ENCODE data around the gene LRP8.
A peak's percentile ranks its signal among the peaks of the same experiment; 100 is the strongest.
"Not testable (repeated sequence)": the region's sequence is repeated elsewhere in the genome, so short reads cannot be mapped to it uniquely, and the experiment has no call there.

Gene LRP8

DNA sequence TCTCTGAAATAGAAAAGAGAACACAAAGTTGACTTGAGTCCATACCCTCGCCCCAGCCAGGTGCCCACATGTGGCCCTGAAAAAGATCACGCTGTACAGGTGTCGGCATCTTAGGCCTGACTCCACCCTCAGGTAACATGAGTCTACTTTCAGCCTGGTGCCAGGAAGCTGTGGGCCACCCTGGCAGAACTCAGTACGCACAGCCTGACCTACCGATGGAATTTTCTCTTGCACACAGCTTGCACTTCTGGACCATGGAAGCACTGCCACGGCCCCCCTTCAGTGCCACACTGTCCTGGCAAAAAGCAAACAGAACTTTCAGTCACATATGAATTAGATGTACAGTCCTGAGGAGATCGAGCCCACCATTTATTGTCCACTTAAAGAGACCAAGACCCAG is 109.7 kb downstream of the LRP8 start:
- no peak for DNase-seq (ENCODE audit: low read depth in 3 of 3)

DNA sequence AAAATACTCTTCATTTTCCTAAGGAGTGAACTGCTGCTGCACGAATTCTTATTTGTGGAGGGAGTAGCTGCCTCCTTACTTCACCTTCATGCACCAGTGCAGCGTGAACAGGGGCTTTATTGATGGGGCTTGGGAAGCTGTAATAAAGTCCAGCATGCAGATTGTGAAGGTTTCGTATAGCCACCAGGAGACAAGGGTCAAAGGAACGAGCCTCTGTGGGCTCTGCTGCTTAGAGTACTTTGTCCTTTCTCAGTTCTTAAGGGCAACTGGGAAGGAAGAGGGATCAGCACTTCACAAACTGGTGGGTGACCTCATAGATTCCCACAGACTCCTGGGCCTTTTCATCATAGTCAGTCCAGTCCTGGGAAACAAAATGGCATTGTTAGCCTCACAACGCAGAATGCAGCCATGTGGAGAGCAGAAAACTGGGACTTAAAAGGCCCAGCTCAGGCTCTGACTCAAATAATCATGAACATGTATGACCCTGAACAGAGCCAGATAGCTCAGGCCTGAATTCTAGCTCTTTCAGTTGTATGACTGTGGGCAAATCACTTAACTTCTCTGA is 113.4 kb downstream of the LRP8 start:
- no peak for DNase-seq (ENCODE audit: low read depth in 3 of 3)

DNA sequence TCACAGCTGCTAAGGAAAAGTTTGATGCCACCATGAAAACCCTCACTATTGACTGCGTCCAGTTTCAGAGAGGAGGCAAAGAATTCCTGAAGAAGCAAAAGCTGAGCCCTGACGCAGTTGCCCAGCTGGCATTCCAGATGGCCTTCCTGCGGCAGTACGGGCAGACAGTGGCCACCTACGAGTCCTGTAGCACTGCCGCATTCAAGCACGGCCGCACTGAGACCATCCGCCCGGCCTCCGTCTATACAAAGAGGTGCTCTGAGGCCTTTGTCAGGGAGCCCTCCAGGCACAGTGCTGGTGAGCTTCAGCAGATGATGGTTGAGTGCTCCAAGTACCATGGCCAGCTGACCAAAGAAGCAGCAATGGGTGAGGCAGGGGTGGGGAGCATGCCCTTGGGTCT is 116.9 kb downstream of the LRP8 start:
- no peak for DNase-seq (ENCODE audit: low read depth in 3 of 3)

DNA sequence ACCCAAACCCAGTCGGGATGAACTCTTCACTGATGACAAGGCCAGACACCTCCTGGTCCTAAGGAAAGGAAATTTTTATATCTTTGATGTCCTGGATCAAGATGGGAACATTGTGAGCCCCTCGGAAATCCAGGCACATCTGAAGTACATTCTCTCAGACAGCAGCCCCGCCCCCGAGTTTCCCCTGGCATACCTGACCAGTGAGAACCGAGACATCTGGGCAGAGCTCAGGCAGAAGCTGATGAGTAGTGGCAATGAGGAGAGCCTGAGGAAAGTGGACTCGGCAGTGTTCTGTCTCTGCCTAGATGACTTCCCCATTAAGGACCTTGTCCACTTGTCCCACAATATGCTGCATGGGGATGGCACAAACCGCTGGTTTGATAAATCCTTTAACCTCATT is 117.5 kb downstream of the LRP8 start:
- DNase-seq (ENCODE audit: low read depth in 3 of 3): no peak

DNA sequence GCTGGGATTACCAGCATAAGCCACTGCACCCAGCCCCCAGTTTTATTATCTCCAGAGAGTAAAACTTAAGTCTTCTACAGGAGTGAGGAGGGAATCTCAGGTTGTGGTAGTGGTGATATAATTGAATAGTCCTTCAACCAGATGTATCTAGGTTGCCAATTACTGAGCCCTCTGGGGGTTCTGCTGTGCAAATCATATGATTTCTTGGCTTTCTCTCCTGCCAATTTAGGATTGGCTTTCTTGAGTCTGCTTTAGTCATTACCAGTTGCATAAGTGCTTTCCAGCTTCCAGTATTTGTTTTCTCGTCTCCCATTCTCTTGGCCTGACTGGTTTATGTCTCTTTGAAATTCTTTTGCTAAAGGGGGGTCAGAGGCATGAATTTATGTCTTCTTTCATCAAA is 120.1 kb downstream of the LRP8 start:
- DNase-seq (ENCODE audit: low read depth in 3 of 3): no peak

DNA sequence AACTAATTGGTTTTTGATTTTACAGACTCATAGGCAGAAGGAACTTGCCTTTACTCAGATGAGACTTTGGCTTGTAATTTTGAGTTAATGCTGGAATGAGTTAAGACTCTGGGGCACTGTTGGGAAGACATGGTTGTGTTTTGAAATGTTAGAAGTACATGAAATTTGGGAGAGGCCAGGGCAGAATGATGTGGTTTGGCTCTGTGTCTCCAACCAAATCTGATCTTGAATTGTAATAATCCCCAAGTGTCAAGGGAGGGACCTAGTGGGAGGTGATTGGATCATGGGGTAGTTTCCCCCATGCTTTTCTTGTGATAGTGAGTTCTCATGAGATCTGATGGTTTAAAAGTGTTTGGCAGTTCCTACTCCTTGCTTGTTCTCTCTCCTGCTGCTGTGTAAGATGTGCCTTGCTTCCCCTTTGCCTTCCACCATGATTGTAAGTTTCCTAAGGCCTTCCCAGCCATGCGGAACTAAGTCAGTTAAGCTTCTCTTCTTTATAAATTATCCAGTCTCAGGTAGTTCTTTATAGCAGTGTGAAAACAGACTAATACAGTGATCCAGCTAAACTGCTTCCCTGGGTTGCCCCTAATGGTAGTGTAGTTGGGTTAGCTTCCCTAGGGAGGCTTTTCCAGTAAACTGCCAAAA is 121.0 kb downstream of the LRP8 start:
- DNase-seq (ENCODE audit: low read depth in 3 of 3): no peak

DNA sequence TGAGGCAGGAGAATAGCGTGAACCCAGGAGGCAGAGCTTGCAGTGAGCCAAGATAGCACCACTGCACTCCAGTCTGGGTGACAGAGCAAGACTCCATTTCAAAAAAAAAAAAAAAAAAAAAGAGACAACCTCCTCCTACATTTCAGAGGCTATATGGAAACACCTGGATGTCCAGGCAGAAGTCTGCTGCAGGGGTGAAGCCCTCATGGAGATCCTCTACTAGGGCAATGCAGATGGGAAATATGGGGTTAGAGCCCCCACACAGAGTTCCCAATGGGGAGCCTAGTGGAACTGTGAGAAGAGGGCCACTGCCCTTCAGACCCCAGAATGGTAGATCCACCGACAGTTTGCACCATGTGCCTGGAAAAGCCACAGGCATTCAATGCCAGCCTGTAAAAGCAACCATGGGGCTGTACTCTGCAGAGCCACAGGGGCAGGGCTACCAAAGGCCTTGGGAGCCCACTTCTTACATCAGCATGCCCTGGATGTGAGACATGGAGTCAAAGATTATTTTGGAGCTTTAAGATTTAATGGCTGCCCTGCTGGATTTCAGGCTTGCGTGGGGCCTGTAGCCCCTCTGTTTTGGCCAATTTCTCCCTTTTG is 121.7 kb downstream of the LRP8 start:
- DNase-seq (ENCODE audit: low read depth in 3 of 3): not testable (repeated sequence)

DNA sequence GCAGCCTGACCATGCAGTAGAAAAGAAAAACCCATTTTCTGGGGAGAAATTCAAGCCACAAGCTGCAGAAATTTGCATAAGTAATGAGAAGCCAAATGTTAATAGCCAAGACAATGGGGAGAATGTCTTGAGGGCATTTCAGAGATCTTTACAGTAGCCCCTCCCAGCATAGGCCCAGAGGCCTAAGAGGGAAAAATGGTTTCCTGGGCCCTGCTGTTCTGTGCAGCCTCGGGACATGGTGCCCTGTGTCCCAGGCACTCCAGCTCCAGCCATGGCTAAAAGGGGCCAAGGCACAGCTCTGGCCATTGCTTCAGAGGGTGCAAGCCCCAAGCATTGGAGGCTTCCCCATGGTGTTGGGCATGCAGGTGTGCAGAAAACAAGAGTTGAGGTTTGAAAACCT is 122.4 kb downstream of the LRP8 start:
- DNase-seq (ENCODE audit: low read depth in 3 of 3): not testable (repeated sequence)

DNA sequence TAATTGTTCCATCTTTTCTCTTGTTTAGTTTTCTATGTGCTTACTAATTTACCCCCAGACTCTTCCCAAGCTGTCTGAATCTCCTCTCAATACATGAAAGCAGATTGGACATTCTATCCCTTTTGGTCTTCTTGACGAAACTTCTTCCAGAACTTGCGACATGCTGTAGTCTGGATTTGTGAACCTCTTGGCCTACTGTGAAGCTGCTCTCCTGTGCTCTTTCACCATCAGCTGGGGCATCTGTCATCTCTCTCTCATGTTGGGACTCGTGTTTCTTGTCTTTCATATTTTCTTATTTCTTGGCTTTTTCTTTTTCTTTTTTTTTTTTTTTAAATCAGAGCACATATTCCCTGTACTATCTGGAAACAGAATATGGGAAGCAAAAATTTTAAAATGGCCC is 124.4 kb downstream of the LRP8 start:
- DNase-seq (ENCODE audit: low read depth in 3 of 3): no peak

DNA sequence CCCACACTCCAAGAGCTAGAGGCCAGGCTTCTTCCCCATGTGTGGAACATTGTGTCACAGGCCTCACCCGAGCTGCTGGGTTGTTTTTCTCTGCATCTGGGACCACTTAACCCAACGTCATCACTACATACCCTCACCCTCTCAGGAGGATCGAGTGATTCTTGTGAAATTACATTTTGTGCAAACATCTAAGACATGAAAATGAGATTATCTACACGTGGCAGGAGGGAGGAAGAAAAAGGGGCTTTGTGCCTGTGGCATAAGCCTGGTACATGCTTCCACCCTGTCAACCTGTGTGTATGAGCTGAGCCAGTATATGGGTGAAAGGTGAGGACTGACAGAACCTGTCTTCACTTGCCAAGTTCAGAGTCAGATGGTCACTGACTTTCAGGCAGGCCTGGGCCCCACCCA is 129.6 kb downstream of the LRP8 start:
- DNase-seq (ENCODE audit: low read depth in 3 of 3): no peak

DNA sequence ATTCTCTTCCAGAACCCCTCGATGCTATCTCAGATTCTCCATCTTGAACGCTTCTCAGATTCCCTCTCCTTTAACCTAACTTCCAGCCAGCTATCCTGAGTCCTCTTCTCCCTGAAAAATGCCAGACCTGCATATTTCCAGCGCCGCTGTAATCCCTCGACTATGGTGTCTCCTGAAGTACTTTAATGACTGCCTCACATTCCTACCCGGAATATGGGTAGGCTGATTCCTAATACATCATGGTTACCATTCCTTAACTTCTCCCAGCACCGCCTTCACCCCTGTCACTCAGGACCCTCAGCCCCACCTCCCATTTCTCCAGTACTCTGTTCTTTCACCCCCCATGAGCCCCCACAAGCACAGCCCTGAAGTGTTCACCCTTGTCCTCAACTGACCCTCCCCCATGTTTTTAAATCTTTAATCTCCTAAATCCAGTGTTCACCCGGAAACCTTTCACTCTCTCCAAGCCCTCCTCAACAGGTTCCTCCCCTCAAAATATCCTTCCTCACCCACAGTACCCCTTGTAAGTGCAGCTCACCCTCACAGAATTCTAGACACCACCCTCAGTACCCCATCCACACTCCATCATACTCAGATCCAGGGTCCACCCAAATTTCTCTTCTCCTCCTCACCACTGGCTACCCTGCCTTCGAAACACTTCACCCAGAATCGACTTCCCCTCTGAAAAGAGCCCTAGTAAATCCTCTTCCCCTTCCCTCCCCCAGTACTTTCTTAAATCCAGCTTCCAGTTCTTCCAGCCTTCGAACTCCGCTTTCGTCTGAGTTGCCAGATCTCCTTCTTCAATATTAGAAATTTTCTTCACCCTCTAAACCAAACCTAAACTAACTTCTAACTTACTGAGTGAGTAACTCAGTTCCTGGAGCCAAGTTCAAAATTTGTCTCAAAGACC is 130.3 kb downstream of the LRP8 start:
- DNase-seq (ENCODE audit: low read depth in 3 of 3): no peak

DNA sequence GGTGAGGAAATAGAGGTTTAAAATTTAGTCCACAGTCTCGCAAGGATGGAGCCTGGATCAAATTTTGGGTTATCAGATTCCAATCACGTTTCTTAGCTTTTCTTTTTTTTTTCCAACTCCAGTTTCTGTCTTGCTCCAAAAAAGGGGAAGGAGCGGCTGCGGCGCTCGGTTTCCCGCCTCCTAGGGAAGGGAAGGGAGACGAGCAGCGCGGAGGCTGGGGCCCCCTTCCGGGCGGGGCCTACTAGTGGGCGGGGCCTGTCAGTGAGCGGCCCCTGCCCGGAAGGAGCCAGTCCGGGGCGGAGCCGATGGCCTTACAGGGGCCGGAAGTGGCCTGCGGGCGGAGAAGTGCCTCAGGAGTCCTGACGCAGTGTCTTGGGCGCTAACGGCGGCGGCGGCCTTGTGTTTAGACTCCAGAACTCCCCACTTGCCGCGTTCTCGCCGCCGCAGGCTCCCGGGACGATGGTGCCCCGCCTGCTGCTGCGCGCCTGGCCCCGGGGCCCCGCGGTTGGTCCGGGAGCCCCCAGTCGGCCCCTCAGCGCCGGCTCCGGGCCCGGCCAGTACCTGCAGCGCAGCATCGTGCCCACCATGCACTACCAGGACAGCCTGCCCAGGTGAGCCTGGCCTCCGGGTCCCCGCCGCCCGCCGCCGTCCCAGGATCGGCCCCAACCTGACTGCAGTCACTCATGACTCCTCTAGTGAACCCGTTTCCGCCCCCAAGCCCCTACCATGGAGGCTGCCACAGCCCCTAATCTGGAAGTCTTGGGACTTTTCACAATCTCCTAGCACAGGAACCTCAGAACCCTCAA is 131.2 kb downstream of the LRP8 start, which contains the start of gene CPT2:
Gene CPT2 (plus strand): TSS at position 340 of the 806 bp plus-strand sequence. CDS start 120 bp downstream, at position 460.
- peak; percentile 72 to 82 (median 77) for DNase-seq (ENCODE audit: low read depth in 3 of 3)

DNA sequence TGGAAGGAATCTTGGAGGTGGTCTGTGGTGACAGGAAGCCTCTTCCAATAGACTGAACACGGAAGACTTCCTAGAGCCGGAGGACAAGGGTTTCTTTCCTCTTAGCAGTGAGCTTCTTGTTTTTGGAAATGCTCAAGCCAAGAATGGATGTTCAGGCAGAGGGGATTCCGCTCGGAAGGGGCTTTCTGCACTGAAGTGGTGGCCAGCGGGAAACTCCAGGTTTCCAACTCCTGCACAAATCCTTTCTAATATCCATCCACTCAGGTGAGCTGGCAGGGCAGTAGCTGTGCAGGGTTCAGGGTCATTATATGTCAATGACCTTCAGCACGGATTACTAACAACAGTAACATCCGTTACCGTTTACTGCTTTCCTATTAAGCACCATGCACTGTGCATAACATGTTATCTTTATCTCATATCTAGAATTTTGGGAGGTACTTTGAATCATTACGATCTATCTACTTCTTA is 131.8 kb downstream of the LRP8 start:
- DNase-seq (ENCODE audit: low read depth in 3 of 3): no peak

DNA sequence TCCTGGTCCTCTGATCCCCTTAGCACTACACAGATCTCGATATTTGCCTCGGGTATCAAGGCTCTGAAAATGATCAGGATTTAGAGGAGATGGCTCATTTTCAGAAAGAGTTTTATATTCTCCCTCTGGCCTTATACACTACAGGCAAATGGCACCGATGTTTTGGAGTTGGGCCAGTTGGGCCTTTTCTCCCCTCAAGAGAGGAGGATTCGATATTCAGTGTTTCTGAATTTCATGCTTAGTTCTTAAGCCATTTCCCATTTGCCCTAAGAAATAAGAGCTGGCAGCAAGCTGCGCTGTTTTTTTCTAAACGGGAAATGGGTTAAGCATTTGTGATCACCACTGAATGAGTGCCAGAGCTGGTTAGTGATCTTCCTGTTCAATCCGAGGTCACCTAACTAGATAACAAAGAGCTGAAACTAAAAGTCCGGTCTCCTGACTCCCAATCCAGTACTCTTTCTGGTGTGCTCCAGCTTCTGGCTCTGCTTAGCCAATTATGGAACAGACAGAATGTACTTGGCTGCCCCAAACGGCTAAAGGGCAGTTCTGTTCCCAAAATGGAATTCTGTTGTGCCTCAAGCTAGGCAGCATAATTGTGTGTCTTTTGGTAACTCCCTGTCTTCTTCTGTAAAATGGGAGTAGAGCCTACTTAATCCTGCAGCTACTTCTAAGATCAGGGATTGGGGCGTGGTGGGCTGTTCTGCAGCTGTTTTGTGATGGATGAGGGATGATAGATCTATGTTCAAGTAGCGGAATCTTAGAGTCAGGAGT is 132.4 kb downstream of the LRP8 start:
- no peak for DNase-seq (ENCODE audit: low read depth in 3 of 3)

Data from stimulated activated CD4-positive, alpha-beta T cell treated with anti-CD3 and anti-CD28 coated beads, TNF-alpha, amount 100 ng/mL, for 4 hours (primary cell).